Activated B cell treated with CpG ODN at 0.5 μM for 24 hours (primary cell): ENCODE results near the gene HSDL2. TPM values are rescaled to one million over a fixed set of nuclear protein-coding genes. Genes with fewer than 3 reads are reported as not detected.
A peak's percentile ranks its signal among the peaks of the same experiment; 100 is the strongest.
"Not testable (repeated sequence)": the region's sequence is repeated elsewhere in the genome, so short reads cannot be mapped to it uniquely, and the experiment has no call there.

ENCODE experiments used
- ATAC-seq: fragments of 200-7000 bp; cut with Tn5 transposase; one replicate; pipeline ENCODE4 v1.10.0; 2021; ENCODE audit warnings: low read depth, mild to moderate bottlenecking, moderate library complexity
- CTCF ChIA-PET: fragments of 350-600 bp; sonication (Branson Sonifier 250); formaldehyde crosslinking; loops from one replicate; lab custom pipeline; 2021; ENCODE audit warnings: antibody characterized with exemption; lab: Charles Lee
- POLR2A ChIA-PET: fragments of 350-600 bp; sonication (Branson Sonifier 250); formaldehyde crosslinking; loops from one replicate; lab custom pipeline; 2021; ENCODE audit warnings: antibody characterized with exemption; lab: Charles Lee
- DNase-seq: peaks from one replicate; pipeline ENCODE4 v3.0.0; 2022
- H3K27ac Mint-ChIP-seq: one replicate; pipeline ENCODE4 v1.8.0; 2020; ENCODE audit warnings: mixed read lengths
- H3K27me3 Mint-ChIP-seq: one replicate; pipeline ENCODE4 v1.8.0; 2021; ENCODE audit warnings: mixed read lengths
- H3K36me3 Mint-ChIP-seq: one replicate; pipeline ENCODE4 v1.8.0; 2021; ENCODE audit warnings: low read depth, mixed read lengths
- H3K4me1 Mint-ChIP-seq: one replicate; pipeline ENCODE4 v1.8.0; 2021; ENCODE audit warnings: mixed read lengths
- H3K4me3 Mint-ChIP-seq: one replicate; pipeline ENCODE4 v1.8.0; 2020; ENCODE audit warnings: mild to moderate bottlenecking, mixed read lengths
- H3K9me3 Mint-ChIP-seq: one replicate; pipeline ENCODE4 v1.8.0; 2020; ENCODE audit warnings: mixed read lengths
- CTCF ChIP-seq: fragments of 200-600 bp; IDR thresholded peaks from one replicate; pipeline ENCODE4 v1.8.0; 2022; ENCODE audit warnings: antibody characterized with exemption, mild to moderate bottlenecking
- intact Hi-C: fragments of 100-400 bp; cut with micrococcal nuclease; formaldehyde crosslinking; loops from one replicate; pipeline ENCODE4 v1.15.1; 2024
- total RNA-seq: library from RNA; stranded (reverse); gene quantifications from 2 replicates; pipeline ENCODE4 v1.2.3, GENCODE V29; 2022

HSDL2 gene
- total RNA-seq, 1 donor from 2014 or later, result 11.3 TPM

- peaks cover 2% of the 10 kb centered on the region for H3K4me1 Mint-ChIP-seq
- H3K36me3 Mint-ChIP-seq, result no peaks in the 10 kb centered on the region
- ChIA-PET CTCF (interaction anchor here (0.6 to 5.5 kb wide), 24 partner anchors 10 to 609 kb away, joined by 3 to 59 read pairs (median 4); partner anchors contain the start of gene HSDL2), POLR2A (interaction anchor here (0.6 to 1.3 kb wide), 2 partner anchors 18 to 120 kb away, joined by 4 read pairs; partner anchors contain the start of gene HSDL2)
- peaks cover 7% of the 10 kb centered on the region for H3K9me3 Mint-ChIP-seq
- peak; percentile 40 for ATAC-seq
- DNase-seq, result no peak
- peak; percentile 59 for TF ChIP-seq CTCF
- no peaks in the 10 kb centered on the region for H3K27me3 Mint-ChIP-seq
- H3K27ac Mint-ChIP-seq, result no peak overlapping the region
- intact Hi-C loops, result loop anchor here (1.0 to 2.0 kb wide), 8 partner anchors 18 to 765 kb away; no protein-coding TSS in a partner anchor
- H3K4me3 Mint-ChIP-seq, result peak overlapping the region; percentile 41
Observed at GRCh38 chr9:112361601-112362000, 18.3 kb upstream of the HSDL2 start.

GRCh38 chr9:112364761-112365160 is 15.1 kb upstream of the HSDL2 start:
- peaks cover 2% of the 10 kb centered on the region for H3K4me1 Mint-ChIP-seq
- no peak overlapping the region for H3K4me3 Mint-ChIP-seq
- DNase-seq (no peak), ATAC-seq (no peak)
- intact Hi-C loops, result no loop called here
- ChIA-PET POLR2A (no interaction called here), CTCF (interaction anchor here (1.4 kb wide), 1 partner anchor 267 kb away, joined by 5 read pairs; no protein-coding TSS in a partner anchor)
- peaks cover 4% of the 10 kb centered on the region for H3K36me3 Mint-ChIP-seq
- H3K27me3 Mint-ChIP-seq, result no peaks in the 10 kb centered on the region
- H3K27ac Mint-ChIP-seq, result no peak overlapping the region
- H3K9me3 Mint-ChIP-seq, result peaks cover 21% of the 10 kb centered on the region
- TF ChIP-seq CTCF, result no peak

- H3K27me3 Mint-ChIP-seq, intact Hi-C loops, H3K36me3 Mint-ChIP-seq, H3K4me1 Mint-ChIP-seq, DNase-seq, H3K4me3 Mint-ChIP-seq, POLR2A ChIA-PET, H3K27ac Mint-ChIP-seq, ATAC-seq: not testable (repeated sequence)
- peaks cover 23% of the 10 kb centered on the region for H3K9me3 Mint-ChIP-seq
- CTCF ChIA-PET, result interaction anchor here (1.4 kb wide), 1 partner anchor 268 kb away, joined by 5 read pairs; no protein-coding TSS in a partner anchor
Observed at GRCh38 chr9:112365257-112365656, 14.7 kb upstream of the HSDL2 start.

- Mint-ChIP-seq H3K36me3 (peaks cover 4% of the 10 kb centered on the region), H3K4me3 (no peak overlapping the region), H3K27me3 (no peaks in the 10 kb centered on the region), H3K4me1 (peaks cover 1% of the 10 kb centered on the region), H3K9me3 (peaks cover 25% of the 10 kb centered on the region), H3K27ac (no peak overlapping the region)
- ChIA-PET POLR2A (interaction anchor here (1.1 kb wide), 1 partner anchor 13 kb away, joined by 4 read pairs; no protein-coding TSS in a partner anchor), CTCF (interaction anchor here (0.9 to 1.5 kb wide), 4 partner anchors 25 to 280 kb away, joined by 3 to 10 read pairs (median 3); no protein-coding TSS in a partner anchor)
- TF ChIP-seq CTCF, result no peak
- DNase-seq, result no peak
- intact Hi-C loops, result no loop called here
- no peak for ATAC-seq
Observed at GRCh38 chr9:112366591-112366990, 13.3 kb upstream of the HSDL2 start.

GRCh38 chr9:112367465-112367864 is 12.4 kb upstream of the HSDL2 start:
- Mint-ChIP-seq H3K36me3 (peaks cover 4% of the 10 kb centered on the region), H3K27me3 (no peaks in the 10 kb centered on the region), H3K4me1 (no peaks in the 10 kb centered on the region), H3K27ac (no peak overlapping the region), H3K4me3 (no peak overlapping the region), H3K9me3 (peaks cover 25% of the 10 kb centered on the region)
- ATAC-seq, result no peak
- DNase-seq, result no peak
- POLR2A ChIA-PET, result interaction anchor here (1.1 kb wide), 1 partner anchor 12 kb away, joined by 4 read pairs; no protein-coding TSS in a partner anchor
- CTCF ChIA-PET, result interaction anchor here (1.5 kb wide), 1 partner anchor 269 kb away, joined by 10 read pairs; no protein-coding TSS in a partner anchor
- intact Hi-C loops, result no loop called here
- no peak for TF ChIP-seq CTCF
